OCI-LY1 (cell line): ENCODE measurements around the gene PRSS38.

Experiments used
- EZH2 ChIP-seq: fragments of 200-600 bp; sonication (generic), shearing (Covaris generic); IDR thresholded peaks from 2 replicates; pipeline ENCODE4 v1.8.0; 2017; ENCODE audit warnings: borderline replicate concordance, mixed run types, mild to moderate bottlenecking, antibody characterized with exemption, low read length, moderate library complexity, mixed read lengths
- TF ChIP-seq, protein P1 (sequence below): fragments of 200-600 bp; sonication (generic), shearing (Covaris generic); IDR thresholded peaks from 2 replicates; pipeline ENCODE4 v1.5.1; 2017; ENCODE audit warnings: mild to moderate bottlenecking, antibody characterized with exemption, low read length, moderate library complexity, mixed read lengths

DNA sequence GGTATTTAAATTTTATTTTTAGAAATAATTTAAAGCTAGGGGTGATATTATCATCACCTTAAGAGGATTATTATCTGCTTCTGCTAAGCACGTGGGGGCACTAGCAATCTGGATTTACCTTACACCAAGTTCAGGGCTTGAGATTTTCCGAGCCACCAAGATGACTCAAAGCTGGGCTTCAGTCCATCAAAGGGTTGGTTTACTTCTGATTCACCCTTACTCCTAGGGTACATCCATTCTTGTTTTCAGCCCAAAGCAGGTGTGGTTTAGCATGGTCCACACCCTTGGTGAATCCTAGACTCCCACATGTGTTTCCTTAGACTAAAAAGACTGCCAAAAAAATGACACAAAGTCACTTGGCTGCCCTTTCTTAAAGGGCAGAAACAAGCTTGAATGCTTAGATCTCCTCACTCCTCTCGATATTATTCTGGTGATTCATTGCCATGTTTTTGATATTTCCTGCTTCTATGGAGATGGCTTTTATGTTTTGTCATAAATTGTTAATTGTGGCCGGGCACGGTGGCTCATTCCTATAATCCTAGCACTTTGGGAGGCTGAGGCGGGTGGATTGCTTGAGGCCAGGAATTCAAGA lies 9.8 kb upstream of the PRSS38 start:
- TF ChIP-seq, protein P1, sequence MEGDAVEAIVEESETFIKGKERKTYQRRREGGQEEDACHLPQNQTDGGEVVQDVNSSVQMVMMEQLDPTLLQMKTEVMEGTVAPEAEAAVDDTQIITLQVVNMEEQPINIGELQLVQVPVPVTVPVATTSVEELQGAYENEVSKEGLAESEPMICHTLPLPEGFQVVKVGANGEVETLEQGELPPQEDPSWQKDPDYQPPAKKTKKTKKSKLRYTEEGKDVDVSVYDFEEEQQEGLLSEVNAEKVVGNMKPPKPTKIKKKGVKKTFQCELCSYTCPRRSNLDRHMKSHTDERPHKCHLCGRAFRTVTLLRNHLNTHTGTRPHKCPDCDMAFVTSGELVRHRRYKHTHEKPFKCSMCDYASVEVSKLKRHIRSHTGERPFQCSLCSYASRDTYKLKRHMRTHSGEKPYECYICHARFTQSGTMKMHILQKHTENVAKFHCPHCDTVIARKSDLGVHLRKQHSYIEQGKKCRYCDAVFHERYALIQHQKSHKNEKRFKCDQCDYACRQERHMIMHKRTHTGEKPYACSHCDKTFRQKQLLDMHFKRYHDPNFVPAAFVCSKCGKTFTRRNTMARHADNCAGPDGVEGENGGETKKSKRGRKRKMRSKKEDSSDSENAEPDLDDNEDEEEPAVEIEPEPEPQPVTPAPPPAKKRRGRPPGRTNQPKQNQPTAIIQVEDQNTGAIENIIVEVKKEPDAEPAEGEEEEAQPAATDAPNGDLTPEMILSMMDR, result no peak
- no peak for TF ChIP-seq EZH2
